Fibroblast of villous mesenchyme (primary cell): ENCODE results near the gene LMBRD2. TPM values are rescaled to one million over a fixed set of nuclear protein-coding genes. Genes with fewer than 3 reads are reported as not detected.

Source experiments
- DNase-seq: peaks from one replicate; pipeline ENCODE4 v3.0.0-alpha.2; 2010; ENCODE audit warnings: low read depth
- H3K4me3 ChIP-seq: 2 replicates; pipeline ENCODE4 v1.5.1; 2011; ENCODE audit warnings: low read depth, mild to moderate bottlenecking, low read length
- CTCF ChIP-seq: IDR thresholded peaks from 2 replicates; pipeline ENCODE4 v1.5.1; 2012; ENCODE audit warnings: low read depth, mild to moderate bottlenecking, low read length; ENCODE audit not compliant: insufficient read depth
- total RNA-seq: library from RNA; depleted of rRNA; stranded (reverse); fragments of >200 nt; gene quantifications from 2 replicates; pipeline ENCODE4 v1.2.3, GENCODE V29; 2012

The LMBRD2 gene
- total RNA-seq, 1 donor = 23.7 TPM

- H3K4me3 ChIP-seq = no peak overlapping the region
- no peak for TF ChIP-seq CTCF
- DNase-seq = no peak
These were observed 9.7 kb upstream of the LMBRD2 start for GRCh38 chr5:36161361-36161760.

- no peak for TF ChIP-seq CTCF
- H3K4me3 ChIP-seq = no peak overlapping the region
- no peak for DNase-seq
These were observed 8.9 kb upstream of the LMBRD2 start for GRCh38 chr5:36160617-36161016.

- H3K4me3 ChIP-seq = no peak overlapping the region
- TF ChIP-seq CTCF = no peak
- peak; percentile 80 for DNase-seq
These were observed 6.5 kb upstream of the LMBRD2 start for GRCh38 chr5:36158144-36158543.

GRCh38 chr5:36156619-36157018 lies 4.9 kb upstream of the LMBRD2 start:
- peak; percentile 81 for DNase-seq
- no peak for TF ChIP-seq CTCF

GRCh38 chr5:36156121-36156601 lies 4.5 kb upstream of the LMBRD2 start:
- peak; percentile 91 for DNase-seq
- H3K4me3 ChIP-seq = no peak overlapping the region
- TF ChIP-seq CTCF = no peak

More at GRCh38 chr5:36156619-36157018, 4.9 kb upstream of the LMBRD2 start:
- no peak overlapping the region for H3K4me3 ChIP-seq

GRCh38 chr5:36155291-36155690 lies 3.6 kb upstream of the LMBRD2 start:
- H3K4me3 ChIP-seq = no peak overlapping the region
- no peak for TF ChIP-seq CTCF
- DNase-seq = no peak

- TF ChIP-seq CTCF = no peak
These were observed 2.0 kb upstream of the LMBRD2 start for GRCh38 chr5:36153726-36154125.

More at GRCh38 chr5:36153726-36154125, 2.0 kb upstream of the LMBRD2 start:
- peak; percentile 56 for DNase-seq
- H3K4me3 ChIP-seq = peak overlapping the region; percentile 92
